Body of pancreas (tissue), 4 donors: Measurements from ENCODE around the gene CD46. TPM values are rescaled to one million over a fixed set of nuclear protein-coding genes. Genes with fewer than 3 reads are reported as not detected.
A peak's percentile ranks its signal among the peaks of the same experiment; 100 is the strongest.

ENCODE experiments used
- ATAC-seq: fragments of 150-250 bp; one replicate; pipeline ENCODE4 v1.9.1; 2016
- DNase-seq, 4 donors: peaks; one replicate each; pipeline ENCODE4 v3.0.0-alpha.2; 2019
- H3K27ac ChIP-seq, 4 donors: fragments of 200-600 bp; sonication (generic); 1 replicate in 3 of 4; 2 replicates in 1 of 4; pipeline versions ENCODE4 v1.5.1 to v1.6.1; 2016 to 2019; ENCODE audit warnings: mild to moderate bottlenecking in 1 of 4, mixed read lengths in 1 of 4, moderate library complexity in 1 of 4
- H3K27me3 ChIP-seq, 2 donors: fragments of 200-600 bp; sonication (generic); one replicate each; pipeline ENCODE4 v1.6.0; 2016; ENCODE audit warnings: mild to moderate bottlenecking in 1 of 2
- H3K36me3 ChIP-seq, 2 donors: fragments of 200-600 bp; sonication (generic); replicated peaks in 1 of 2; 2 replicates each; pipeline ENCODE4 v1.5.1; 2016; ENCODE audit warnings: low read depth in 2 of 2; ENCODE audit not compliant: insufficient read depth in 1 of 2
- H3K4me1 ChIP-seq: fragments of 200-600 bp; sonication (generic); one replicate; pipeline ENCODE4 v1.6.0; 2016
- H3K4me3 ChIP-seq, 2 donors: fragments of 200-600 bp; sonication (generic); 1 replicate in 1 of 2; 2 replicates in 1 of 2; pipeline ENCODE4 v1.5.1; 2016 to 2019
- H3K9me3 ChIP-seq, 3 donors: fragments of 200-600 bp; sonication (generic); 1 replicate in 2 of 3; 2 replicates in 1 of 3; pipeline ENCODE4 v1.5.1; 2016
- POLR2A ChIP-seq, 3 donors: fragments of 450-650 bp; IDR thresholded peaks; one replicate each; pipeline ENCODE4 v1.6.1; 2016; ENCODE audit warnings: antibody characterized with exemption in 3 of 3, mild to moderate bottlenecking in 2 of 3
- WGBS, 2 donors: methylation state at CpG; one replicate each; pipeline ENCODE4 v1.1.5; 2017; 5-methylcytosine and 5-hydroxymethylcytosine counted together
- intact Hi-C: fragments of 100-400 bp; cut with DNase I; formaldehyde crosslinking; loops from one replicate; pipeline ENCODE4 v1.15.1; 2023
- total RNA-seq, 2 donors: library from RNA; depleted of rRNA; stranded (reverse); fragments of >200 nt; gene quantifications; one replicate each; pipeline ENCODE4 v1.1.0, GENCODE V29; 2016
- TF ChIP-seq, protein P1 (sequence below), 7 experiments: fragments of 450-650 bp in 4 of 7; fragments of 200-600 bp in 3 of 7; sonication (generic) in 3 of 7; IDR thresholded peaks; one replicate each; pipeline ENCODE4 v1.5.1; 2016 to 2019; ENCODE audit warnings: antibody characterized with exemption in 7 of 7

Gene CD46
- total RNA-seq, 2 donors from 2014 or later, result 162 to 175 TPM

DNA sequence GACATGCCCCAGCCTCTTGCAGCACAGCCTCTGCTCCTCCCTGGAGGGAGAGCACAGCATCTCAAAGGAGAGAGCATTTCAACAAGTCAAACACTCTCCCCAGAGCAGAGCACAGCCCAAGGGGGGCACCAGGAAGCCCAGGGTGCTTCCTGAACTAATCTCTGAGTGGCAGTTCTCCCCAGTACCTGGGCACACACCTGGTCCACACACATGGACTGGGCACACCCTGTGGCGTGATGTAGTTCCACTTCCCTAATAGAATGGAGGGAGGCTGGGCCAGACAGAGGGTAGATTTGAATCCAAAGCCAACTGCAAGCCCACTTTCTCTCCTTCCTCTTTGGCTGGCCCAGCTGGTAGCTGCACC, 55.5 kb downstream of the CD46 start:
- DNase-seq (peak in 1 of 4 donors; percentile 12), ATAC-seq (no peak)
- intact Hi-C loops, result no loop called here
- Histone ChIP-seq H3K4me1 (peaks cover 70% of the 10 kb centered on the region), H3K36me3 (peaks cover 15 to 51% of the 10 kb centered on the region in 2 donors), H3K27me3 (no peaks in the 10 kb centered on the region), H3K27ac (peak overlapping the region; percentile 33 to 63 (median 49)), H3K9me3 (no peaks in the 10 kb centered on the region), H3K4me3 (no peak overlapping the region)
- TF ChIP-seq, protein P1, sequence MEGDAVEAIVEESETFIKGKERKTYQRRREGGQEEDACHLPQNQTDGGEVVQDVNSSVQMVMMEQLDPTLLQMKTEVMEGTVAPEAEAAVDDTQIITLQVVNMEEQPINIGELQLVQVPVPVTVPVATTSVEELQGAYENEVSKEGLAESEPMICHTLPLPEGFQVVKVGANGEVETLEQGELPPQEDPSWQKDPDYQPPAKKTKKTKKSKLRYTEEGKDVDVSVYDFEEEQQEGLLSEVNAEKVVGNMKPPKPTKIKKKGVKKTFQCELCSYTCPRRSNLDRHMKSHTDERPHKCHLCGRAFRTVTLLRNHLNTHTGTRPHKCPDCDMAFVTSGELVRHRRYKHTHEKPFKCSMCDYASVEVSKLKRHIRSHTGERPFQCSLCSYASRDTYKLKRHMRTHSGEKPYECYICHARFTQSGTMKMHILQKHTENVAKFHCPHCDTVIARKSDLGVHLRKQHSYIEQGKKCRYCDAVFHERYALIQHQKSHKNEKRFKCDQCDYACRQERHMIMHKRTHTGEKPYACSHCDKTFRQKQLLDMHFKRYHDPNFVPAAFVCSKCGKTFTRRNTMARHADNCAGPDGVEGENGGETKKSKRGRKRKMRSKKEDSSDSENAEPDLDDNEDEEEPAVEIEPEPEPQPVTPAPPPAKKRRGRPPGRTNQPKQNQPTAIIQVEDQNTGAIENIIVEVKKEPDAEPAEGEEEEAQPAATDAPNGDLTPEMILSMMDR (IDR thresholded peaks at IDR 0.05), result no peak
- TF ChIP-seq POLR2A (IDR thresholded peaks at IDR 0.05), result no peak
- WGBS, 2 donors, result 40 to 50% methylated on average over 1 of the region's 1 CpG

DNA sequence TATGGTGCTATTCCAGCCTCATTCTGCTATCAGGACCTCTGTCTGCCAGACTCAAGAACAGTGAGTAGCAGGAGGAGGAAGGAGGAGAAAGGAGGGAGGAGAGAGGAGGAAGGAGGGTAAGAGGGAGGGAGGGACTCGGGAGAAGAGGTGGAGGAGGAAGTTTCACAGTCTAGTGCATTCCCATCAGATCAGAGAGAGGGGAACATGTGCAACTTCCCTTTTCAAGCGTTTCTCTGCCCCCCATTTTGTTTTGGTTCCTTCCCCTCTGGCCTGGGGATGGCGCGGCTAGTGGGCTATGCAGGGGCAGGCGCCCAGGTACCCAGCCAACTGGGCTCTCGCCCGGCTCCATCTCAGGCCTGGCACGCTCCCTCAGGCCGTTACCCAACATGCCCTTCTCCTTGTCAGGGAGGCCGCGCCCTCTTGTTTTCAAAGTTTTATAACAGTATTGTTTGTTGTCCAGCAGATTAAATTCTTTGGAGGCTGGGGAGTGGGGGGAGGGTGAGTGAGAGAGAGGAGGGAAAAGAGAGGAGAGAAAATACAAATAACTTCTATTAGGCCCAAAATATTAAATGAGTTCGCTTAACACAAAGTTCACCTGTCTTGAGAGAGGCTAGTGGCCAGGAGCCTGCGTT, 56.0 kb downstream of the CD46 start:
- WGBS, 2 donors, result 26 to 30% methylated on average over 13 of the region's 13 CpGs
- peaks cover 15 to 46% of the 10 kb centered on the region in 2 donors for H3K36me3 ChIP-seq

DNA sequence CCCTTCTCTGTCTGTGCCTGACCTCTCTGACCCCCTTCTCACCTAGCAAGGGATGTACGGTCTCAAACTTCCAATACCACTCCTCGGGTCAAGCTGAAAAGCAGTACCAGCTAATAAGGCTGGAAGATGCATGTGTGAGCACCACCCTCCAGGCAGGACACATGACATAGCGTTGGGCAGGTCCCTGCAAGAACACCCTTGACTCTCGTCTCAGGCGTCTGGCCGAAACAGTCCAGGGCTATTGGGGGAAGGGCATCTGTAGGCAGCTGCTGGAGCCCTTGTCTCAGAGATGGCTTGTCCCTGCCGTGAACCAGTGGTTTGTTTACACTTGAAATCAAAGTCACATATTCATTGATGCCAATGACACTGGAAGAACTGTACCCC, 56.5 kb downstream of the CD46 start:
- TF ChIP-seq, protein P1 (IDR thresholded peaks at IDR 0.05), result no peak
- no peak for TF ChIP-seq POLR2A (IDR thresholded peaks at IDR 0.05)
- Histone ChIP-seq H3K4me3 (no peak overlapping the region), H3K4me1 (peaks cover 80% of the 10 kb centered on the region), H3K36me3 (peaks cover 12 to 46% of the 10 kb centered on the region in 2 donors), H3K27ac (peak overlapping the region; percentile 25 to 63 (median 49)), H3K27me3 (no peaks in the 10 kb centered on the region), H3K9me3 (no peaks in the 10 kb centered on the region)
- intact Hi-C loops, result no loop called here
- DNase-seq (peak in 1 of 4 donors; percentile 15), ATAC-seq (no peak)
- 38 to 46% methylated on average over 7 of the region's 7 CpGs for WGBS, 2 donors

More for the DNA sequence above, 56.0 kb downstream of the CD46 start:
- intact Hi-C loops, result no loop called here
- H3K4me1 ChIP-seq, result peaks cover 75% of the 10 kb centered on the region
- H3K4me3 ChIP-seq, result no peak overlapping the region
- ATAC-seq (peak; percentile 19), DNase-seq (peak; percentile 62 to 72 (median 68))
- H3K9me3 ChIP-seq, result no peaks in the 10 kb centered on the region
- H3K27ac ChIP-seq, result peak overlapping the region; percentile 33 to 63 (median 49)
- no peaks in the 10 kb centered on the region for H3K27me3 ChIP-seq
- TF ChIP-seq, protein P1 (IDR thresholded peaks at IDR 0.05), result no peak
- TF ChIP-seq POLR2A (IDR thresholded peaks at IDR 0.05), result no peak

DNA sequence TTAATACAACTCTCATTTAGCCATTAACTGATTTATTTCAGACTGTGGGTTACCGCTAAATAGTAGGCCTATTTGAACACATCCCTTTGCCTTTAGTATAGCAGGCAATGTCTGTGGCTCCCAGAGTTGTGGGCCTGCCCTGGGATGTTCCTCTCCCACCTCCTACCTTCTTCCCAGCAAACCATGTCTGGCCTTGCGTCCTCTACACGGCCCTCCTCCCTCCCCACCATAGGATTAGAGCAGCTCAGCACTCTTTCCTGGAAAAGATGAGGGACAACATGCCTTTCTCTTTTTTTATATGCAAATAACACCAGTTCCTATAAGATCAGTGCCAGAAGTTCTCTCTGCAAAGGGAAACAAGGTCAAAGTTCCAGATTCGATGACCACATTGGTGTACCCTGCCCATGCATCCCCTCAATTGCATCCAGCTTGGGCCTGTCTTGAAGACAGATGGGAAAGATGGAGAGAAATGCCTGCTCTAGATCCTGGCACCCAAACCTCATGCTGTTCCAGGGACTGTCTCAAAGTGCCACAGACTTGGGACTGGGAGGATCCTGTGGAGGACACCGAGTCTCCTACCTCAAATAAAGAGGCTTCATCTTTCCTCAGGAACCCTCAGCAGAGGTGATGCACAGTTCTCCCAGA, 57.2 kb downstream of the CD46 start:
- intact Hi-C loops, result no loop called here
- H3K27ac ChIP-seq, result peak overlapping the region in 3 of 4 donors; percentile 25 to 63 (median 50)
- ATAC-seq (no peak), DNase-seq (no peak)
- H3K36me3 ChIP-seq, result peaks cover 6 to 43% of the 10 kb centered on the region in 2 donors
- no peak overlapping the region for H3K4me3 ChIP-seq
- H3K4me1 ChIP-seq, result peaks cover 87% of the 10 kb centered on the region
- H3K9me3 ChIP-seq, result no peaks in the 10 kb centered on the region
- WGBS, 2 donors, result 54 to 55% methylated on average over 5 of the region's 5 CpGs
- no peak for TF ChIP-seq POLR2A (IDR thresholded peaks at IDR 0.05)
- TF ChIP-seq, protein P1 (IDR thresholded peaks at IDR 0.05), result no peak
- no peaks in the 10 kb centered on the region for H3K27me3 ChIP-seq
